HG02943 (cell line): ENCODE results near the gene PNPLA3.
"Not testable (repeated sequence)": the region's sequence is repeated elsewhere in the genome, so short reads cannot be mapped to it uniquely, and the experiment has no call there.

Source experiments
- ATAC-seq: cut with Tn5 transposase; IDR thresholded peaks from one replicate; pipeline ENCODE4 v1.9.1; 2021; ENCODE audit warnings: mild to moderate bottlenecking, low read depth, moderate library complexity; ENCODE audit not compliant: unreplicated experiment

Gene PNPLA3

GRCh38 chr22:43889201-43889859, 34.3 kb upstream of the PNPLA3 start:
- ATAC-seq: no peak

- ATAC-seq: no peak
These were observed 33.7 kb upstream of the PNPLA3 start for GRCh38 chr22:43889860-43890253.

GRCh38 chr22:43890901-43891331, 32.7 kb upstream of the PNPLA3 start:
- ATAC-seq: no peak

- ATAC-seq: no peak
These were observed 32.0 kb upstream of the PNPLA3 start, which contains the start of gene PNPLA5 for GRCh38 chr22:43891360-43892182. PNPLA5 (minus strand) TSS chr22:43892013; CDS start chr22:43891880, 133 bp downstream.

- no peak for ATAC-seq
These were observed 31.3 kb upstream of the PNPLA3 start for GRCh38 chr22:43892183-43892894.

- no peak for ATAC-seq
These were observed 30.3 kb upstream of the PNPLA3 start for GRCh38 chr22:43893266-43893665.

GRCh38 chr22:43894122-43894521, 29.5 kb upstream of the PNPLA3 start:
- ATAC-seq: no peak

GRCh38 chr22:43895986-43896645, 27.5 kb upstream of the PNPLA3 start:
- no peak for ATAC-seq

- no peak for ATAC-seq
These were observed 25.8 kb upstream of the PNPLA3 start for GRCh38 chr22:43897751-43898261.

GRCh38 chr22:43900206-43900605, 23.4 kb upstream of the PNPLA3 start:
- no peak for ATAC-seq

GRCh38 chr22:43901976-43902643, 21.5 kb upstream of the PNPLA3 start:
- ATAC-seq: no peak

GRCh38 chr22:43903033-43903432, 20.6 kb upstream of the PNPLA3 start:
- not testable (repeated sequence) for ATAC-seq

- ATAC-seq: not testable (repeated sequence)
These were observed 19.2 kb upstream of the PNPLA3 start for GRCh38 chr22:43904412-43904811.

GRCh38 chr22:43905681-43906080, 17.9 kb upstream of the PNPLA3 start:
- ATAC-seq: no peak

GRCh38 chr22:43909708-43910107, 13.9 kb upstream of the PNPLA3 start:
- ATAC-seq: no peak

- no peak for ATAC-seq
These were observed 13.4 kb upstream of the PNPLA3 start for GRCh38 chr22:43910178-43910695.

GRCh38 chr22:43911351-43911750, 12.3 kb upstream of the PNPLA3 start:
- no peak for ATAC-seq

GRCh38 chr22:43917521-43917920, 6.1 kb upstream of the PNPLA3 start:
- ATAC-seq: no peak

GRCh38 chr22:43919106-43919973, 4.3 kb upstream of the PNPLA3 start:
- ATAC-seq: no peak
